CD14-positive monocyte (primary cell): ENCODE results near the gene NAGPA. TPM values are rescaled to one million over a fixed set of nuclear protein-coding genes. Genes with fewer than 3 reads are reported as not detected.

Experiments used
- DNase-seq, 3 donors: peaks; one replicate each; pipeline ENCODE4 v3.0.0-alpha.2; 2011 to 2022
- H2AFZ ChIP-seq: 2 replicates; pipeline ENCODE4 v1.6.0; 2012; ENCODE audit warnings: mild to moderate bottlenecking, low read depth, low read length, inconsistent platforms; ENCODE audit not compliant: insufficient read depth, poor library complexity, severe bottlenecking
- H3K27ac ChIP-seq, 2 donors: 1 replicate in 1 of 2; 2 replicates in 1 of 2; pipeline ENCODE4 v1.5.1; 2012 to 2013; ENCODE audit warnings: low read length in 2 of 2, control low read depth in 1 of 2, inconsistent platforms in 1 of 2, low read depth in 1 of 2, mild to moderate bottlenecking in 1 of 2
- H3K27me3 ChIP-seq, 2 donors: one replicate each; pipeline versions ENCODE4 v1.6.0 to v1.6.1; 2011 to 2013; ENCODE audit warnings: low read length in 2 of 2; ENCODE audit not compliant: control insufficient read depth in 2 of 2, insufficient read depth in 2 of 2
- H3K36me3 ChIP-seq, 2 donors: replicated peaks in 1 of 2; 1 replicate in 1 of 2; 2 replicates in 1 of 2; pipeline versions ENCODE4 v1.5.1 to v1.6.1; 2012 to 2013; ENCODE audit warnings: low read length in 2 of 2, control low read depth in 1 of 2, inconsistent platforms in 1 of 2, mild to moderate bottlenecking in 1 of 2; ENCODE audit not compliant: insufficient read depth in 2 of 2, control insufficient read depth in 1 of 2
- H3K4me1 ChIP-seq, 2 donors: 1 replicate in 1 of 2; 2 replicates in 1 of 2; pipeline versions ENCODE4 v1.5.1 to v1.6.1; 2012 to 2013; ENCODE audit warnings: low read length in 2 of 2, control low read depth in 1 of 2, inconsistent platforms in 1 of 2, mild to moderate bottlenecking in 1 of 2, moderate library complexity in 1 of 2; ENCODE audit not compliant: insufficient read depth in 2 of 2, control insufficient read depth in 1 of 2
- H3K4me2 ChIP-seq: replicated peaks from 2 replicates; pipeline ENCODE3; 2012; ENCODE audit warnings: low read length, moderate library complexity, mild to moderate bottlenecking; ENCODE audit not compliant: poor library complexity, severe bottlenecking; ENCODE audit errors: extremely low read depth
- H3K4me3 ChIP-seq, 3 experiments: fragments of 200-600 bp in 1 of 3; sonication (generic) in 1 of 3; replicated peaks in 1 of 3; 1 replicate in 2 of 3; 2 replicates in 1 of 3; pipeline ENCODE4 v1.5.1; 2011 to 2013; ENCODE audit warnings: low read length in 3 of 3, mild to moderate bottlenecking in 3 of 3, control low read depth in 2 of 3, low read depth in 2 of 3, inconsistent platforms in 1 of 3, moderate library complexity in 1 of 3
- H3K79me2 ChIP-seq: 2 replicates; pipeline ENCODE4 v1.6.0; 2012; ENCODE audit warnings: mild to moderate bottlenecking, control low read depth, inconsistent platforms, low read length, moderate library complexity; ENCODE audit not compliant: insufficient read depth
- H3K9ac ChIP-seq: 2 replicates; pipeline ENCODE4 v1.6.0; 2017; ENCODE audit warnings: low read length, mild to moderate bottlenecking; ENCODE audit not compliant: insufficient read depth, poor library complexity, severe bottlenecking
- H3K9me3 ChIP-seq, 2 donors: replicated peaks in 1 of 2; 1 replicate in 1 of 2; 2 replicates in 1 of 2; pipeline versions ENCODE4 v1.5.1 to v1.6.1; 2012 to 2013; ENCODE audit warnings: low read length in 2 of 2, control low read depth in 1 of 2; ENCODE audit not compliant: control insufficient read depth in 1 of 2, insufficient read depth in 1 of 2
- H4K20me1 ChIP-seq: 2 replicates; pipeline ENCODE4 v1.6.0; 2012; ENCODE audit warnings: mild to moderate bottlenecking, low read length, control low read depth, moderate library complexity; ENCODE audit not compliant: insufficient read depth
- H3K27ac Mint-ChIP-seq, 7 donors: one replicate each; pipeline ENCODE4 v1.8.0; 2020; ENCODE audit warnings: mild to moderate bottlenecking in 7 of 7, mixed read lengths in 7 of 7, moderate library complexity in 6 of 7, inconsistent platforms in 2 of 7
- H3K27me3 Mint-ChIP-seq, 3 donors: one replicate each; pipeline ENCODE4 v1.8.0; 2021 to 2022; ENCODE audit warnings: low read depth in 3 of 3, mild to moderate bottlenecking in 3 of 3, mixed read lengths in 3 of 3, moderate library complexity in 3 of 3, inconsistent platforms in 1 of 3
- H3K36me3 Mint-ChIP-seq, 2 donors: one replicate each; pipeline ENCODE4 v1.8.0; 2020; ENCODE audit warnings: mixed read lengths in 2 of 2, inconsistent platforms in 1 of 2, mild to moderate bottlenecking in 1 of 2
- H3K4me1 Mint-ChIP-seq: one replicate; pipeline ENCODE4 v1.8.0; 2020; ENCODE audit warnings: mild to moderate bottlenecking, mixed read lengths
- H3K4me3 Mint-ChIP-seq, 2 donors: one replicate each; pipeline ENCODE4 v1.8.0; 2020; ENCODE audit warnings: mild to moderate bottlenecking in 2 of 2, mixed read lengths in 2 of 2, moderate library complexity in 1 of 2
- H3K9me3 Mint-ChIP-seq, 7 donors: one replicate each; pipeline ENCODE4 v1.8.0; 2020 to 2022; ENCODE audit warnings: mixed read lengths in 7 of 7, mild to moderate bottlenecking in 6 of 7, moderate library complexity in 6 of 7, inconsistent platforms in 2 of 7
- WGBS: methylation state at CpG from one replicate; pipeline ENCODE4 v1.1.5; 2013; ENCODE audit warnings: missing lambda C conversion rate; ENCODE audit not compliant: insufficient coverage; 5-methylcytosine and 5-hydroxymethylcytosine counted together
- intact Hi-C, 2 donors: fragments of 100-400 bp; cut with micrococcal nuclease; formaldehyde crosslinking; loops; one replicate each; pipeline versions ENCODE4 v1.15.0 to v1.15.1; 2023
- polyA plus RNA-seq, 3 donors: library from polyadenylated mRNA; depleted of rRNA in 1 of 3; unstranded in 2 of 3; stranded (reverse) in 1 of 3; fragments of 300-500 nt in 2 of 3; fragments of >200 nt in 1 of 3; fragmentation: Illumina TruSeq in 2 of 3; gene quantifications; 1 replicate in 2 of 3; 2 replicates in 1 of 3; pipeline ENCODE4 v1.2.3, GENCODE V29; 2012 to 2021
- TF ChIP-seq, protein P1 (sequence below): fragments of 200-600 bp; IDR thresholded peaks from one replicate; pipeline ENCODE4 v1.8.0; 2022; ENCODE audit warnings: antibody characterized with exemption, mild to moderate bottlenecking

NAGPA gene
- polyA plus RNA-seq, 3 donors = 44.1 to 51.5 (median 44.9) TPM

GRCh38 chr16:5015887-5016286, 17.8 kb downstream of the NAGPA start:
- Histone ChIP-seq H2AFZ (no peak overlapping the region), H3K9ac (no peak overlapping the region), H3K4me2 (no peak overlapping the region), H4K20me1 (no peaks in the 10 kb centered on the region), H3K27me3 (no peaks in the 10 kb centered on the region), H3K9me3 (peaks cover 0 to 6% of the 10 kb centered on the region in 2 donors), H3K4me1 (no peaks in the 10 kb centered on the region), H3K4me3 (no peak overlapping the region), H3K27ac (no peak overlapping the region), H3K36me3 (no peaks in the 10 kb centered on the region), H3K79me2 (no peaks in the 10 kb centered on the region)
- TF ChIP-seq, protein P1, sequence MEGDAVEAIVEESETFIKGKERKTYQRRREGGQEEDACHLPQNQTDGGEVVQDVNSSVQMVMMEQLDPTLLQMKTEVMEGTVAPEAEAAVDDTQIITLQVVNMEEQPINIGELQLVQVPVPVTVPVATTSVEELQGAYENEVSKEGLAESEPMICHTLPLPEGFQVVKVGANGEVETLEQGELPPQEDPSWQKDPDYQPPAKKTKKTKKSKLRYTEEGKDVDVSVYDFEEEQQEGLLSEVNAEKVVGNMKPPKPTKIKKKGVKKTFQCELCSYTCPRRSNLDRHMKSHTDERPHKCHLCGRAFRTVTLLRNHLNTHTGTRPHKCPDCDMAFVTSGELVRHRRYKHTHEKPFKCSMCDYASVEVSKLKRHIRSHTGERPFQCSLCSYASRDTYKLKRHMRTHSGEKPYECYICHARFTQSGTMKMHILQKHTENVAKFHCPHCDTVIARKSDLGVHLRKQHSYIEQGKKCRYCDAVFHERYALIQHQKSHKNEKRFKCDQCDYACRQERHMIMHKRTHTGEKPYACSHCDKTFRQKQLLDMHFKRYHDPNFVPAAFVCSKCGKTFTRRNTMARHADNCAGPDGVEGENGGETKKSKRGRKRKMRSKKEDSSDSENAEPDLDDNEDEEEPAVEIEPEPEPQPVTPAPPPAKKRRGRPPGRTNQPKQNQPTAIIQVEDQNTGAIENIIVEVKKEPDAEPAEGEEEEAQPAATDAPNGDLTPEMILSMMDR = no peak
- Mint-ChIP-seq H3K4me1 (no peaks in the 10 kb centered on the region), H3K27me3 (peaks cover 2 to 10% (median 4%) of the 10 kb centered on the region in 3 donors), H3K9me3 (peaks cover 0 to 4% (median 0%) of the 10 kb centered on the region in 7 donors), H3K4me3 (no peak overlapping the region), H3K27ac (no peak overlapping the region), H3K36me3 (no peaks in the 10 kb centered on the region)
- no peak for DNase-seq
- WGBS = 96% methylated on average over 3 of the region's 4 CpGs
- intact Hi-C loops = no loop called here

GRCh38 chr16:5015351-5015750, 18.4 kb downstream of the NAGPA start:
- H3K9ac ChIP-seq = no peak overlapping the region
- H3K36me3 Mint-ChIP-seq = no peaks in the 10 kb centered on the region
- intact Hi-C loops = no loop called here
- H3K9me3 Mint-ChIP-seq = peaks cover 0 to 4% (median 0%) of the 10 kb centered on the region in 7 donors
- TF ChIP-seq, protein P1 = no peak
- no peaks in the 10 kb centered on the region for H3K36me3 ChIP-seq
- no peak overlapping the region for H3K4me2 ChIP-seq
- WGBS = 55% methylated on average over 1 of the region's 4 CpGs
- peaks cover 0 to 6% of the 10 kb centered on the region in 2 donors for H3K9me3 ChIP-seq
- no peaks in the 10 kb centered on the region for H3K4me1 Mint-ChIP-seq
- no peaks in the 10 kb centered on the region for H4K20me1 ChIP-seq
- no peak overlapping the region for H3K4me3 Mint-ChIP-seq
- H3K4me3 ChIP-seq = no peak overlapping the region
- no peak overlapping the region for H3K27ac Mint-ChIP-seq
- no peak overlapping the region for H3K27ac ChIP-seq
- H2AFZ ChIP-seq = no peak overlapping the region
- H3K79me2 ChIP-seq = no peaks in the 10 kb centered on the region
- peaks cover 2 to 12% (median 4%) of the 10 kb centered on the region in 3 donors for H3K27me3 Mint-ChIP-seq
- no peaks in the 10 kb centered on the region for H3K27me3 ChIP-seq
- no peak for DNase-seq
- H3K4me1 ChIP-seq = no peaks in the 10 kb centered on the region
